EH (cell line): ENCODE data around the gene PHF21B.
"Not testable (repeated sequence)": the region's sequence is repeated elsewhere in the genome, so short reads cannot be mapped to it uniquely, and the experiment has no call there.

Source experiments
- DNase-seq: peaks from one replicate; pipeline ENCODE4 v3.0.0-alpha.2; 2015; ENCODE audit warnings: low read depth

PHF21B gene

DNA sequence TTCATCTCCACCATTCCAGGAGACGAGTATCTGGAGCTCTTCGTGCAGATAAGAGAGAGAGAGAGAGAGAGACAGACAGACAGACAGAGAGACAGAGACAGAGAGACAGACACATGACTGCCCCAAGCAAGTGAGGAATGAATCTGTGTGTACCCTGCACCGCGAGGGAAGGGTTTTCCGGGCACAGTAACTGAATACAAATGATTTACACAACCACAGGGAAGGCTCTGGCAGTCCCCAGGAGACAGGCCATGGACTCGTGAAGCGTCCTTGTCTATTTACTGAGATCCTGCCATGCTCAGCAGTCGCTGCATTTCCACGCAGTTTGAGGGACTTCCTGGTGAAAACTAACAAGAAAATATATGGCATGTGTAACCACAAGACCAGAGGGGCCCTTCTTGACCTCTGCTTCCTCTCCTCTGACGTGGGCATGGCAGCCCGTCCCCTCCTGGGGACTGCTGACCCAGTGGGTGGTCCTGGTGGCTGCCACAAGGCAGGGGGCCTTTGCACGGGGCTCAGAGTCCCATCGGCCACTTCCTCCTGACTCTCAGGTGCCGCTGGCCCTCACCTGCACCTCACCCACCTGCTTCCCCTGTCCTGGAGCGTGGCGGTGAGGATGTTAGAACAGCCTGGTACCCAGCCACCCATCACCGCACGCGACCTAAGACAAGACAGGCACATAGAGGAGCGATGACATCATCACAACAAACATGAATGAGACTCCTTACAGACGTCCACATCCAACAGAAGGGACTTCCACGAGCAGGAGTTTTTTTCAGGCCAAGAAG lies 75.9 kb downstream of the PHF21B start:
- DNase-seq, result no peak

DNA sequence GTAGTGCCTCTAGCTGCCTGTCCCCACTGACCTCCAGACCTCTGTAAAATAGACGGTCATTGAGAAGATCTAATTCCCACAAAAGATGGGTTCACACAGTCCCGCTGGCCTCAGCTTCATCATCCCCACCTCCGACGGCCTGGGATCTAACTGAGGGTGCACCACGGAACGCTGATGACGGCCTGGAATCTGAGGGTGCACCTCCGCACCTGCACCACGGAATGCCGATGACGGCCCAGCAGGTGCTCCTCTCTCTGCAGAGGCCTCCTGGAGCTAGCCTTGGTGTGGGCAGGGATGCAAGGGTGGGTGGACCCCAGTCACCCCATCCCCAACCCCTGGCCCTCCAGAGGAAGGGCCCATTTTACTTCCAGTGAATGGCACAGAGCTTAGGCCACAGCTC lies 77.3 kb downstream of the PHF21B start:
- DNase-seq, result no peak

DNA sequence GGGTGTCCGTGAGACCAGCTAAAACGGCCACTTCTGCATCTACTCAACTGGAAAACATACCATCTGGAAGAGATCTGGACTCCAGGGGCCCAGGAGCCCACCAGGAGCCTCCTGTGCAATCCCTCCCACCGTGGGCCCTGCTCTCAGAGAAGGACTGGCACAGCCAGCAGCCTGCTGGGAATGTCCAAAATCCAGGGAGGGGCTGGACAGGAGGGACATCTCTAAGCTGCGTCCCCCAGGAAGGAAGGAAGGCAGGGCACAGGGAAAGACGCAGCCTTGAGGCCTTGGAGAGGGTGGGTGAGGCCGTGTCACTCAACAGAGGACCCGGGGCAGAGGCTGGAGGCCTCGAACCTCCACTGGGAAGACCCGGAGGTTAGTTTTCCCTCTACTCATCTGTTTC lies 78.0 kb downstream of the PHF21B start:
- DNase-seq, result no peak

DNA sequence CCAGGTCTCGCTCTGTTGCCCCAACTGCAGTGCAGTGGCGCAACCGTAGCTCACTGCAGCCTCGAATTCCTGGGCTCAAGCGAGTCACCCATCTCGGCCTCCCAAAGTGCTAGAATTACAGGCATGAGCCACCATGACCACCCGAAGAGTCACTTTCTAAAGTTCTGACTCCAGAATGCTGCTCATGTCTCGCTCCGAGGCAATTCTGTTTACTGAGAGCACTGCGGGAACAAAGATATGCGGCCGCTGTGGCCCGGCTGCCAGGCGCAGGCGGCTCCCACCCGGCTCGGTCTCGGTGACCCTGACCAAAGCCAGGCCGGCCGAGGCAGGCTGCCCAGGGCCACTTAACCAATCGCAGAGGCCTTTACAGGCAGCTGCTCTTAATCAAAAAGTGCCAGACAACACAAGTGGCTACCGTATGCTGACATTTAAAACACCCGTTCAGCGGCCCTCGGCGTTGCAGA lies 78.7 kb downstream of the PHF21B start:
- peak; percentile 33 for DNase-seq

DNA sequence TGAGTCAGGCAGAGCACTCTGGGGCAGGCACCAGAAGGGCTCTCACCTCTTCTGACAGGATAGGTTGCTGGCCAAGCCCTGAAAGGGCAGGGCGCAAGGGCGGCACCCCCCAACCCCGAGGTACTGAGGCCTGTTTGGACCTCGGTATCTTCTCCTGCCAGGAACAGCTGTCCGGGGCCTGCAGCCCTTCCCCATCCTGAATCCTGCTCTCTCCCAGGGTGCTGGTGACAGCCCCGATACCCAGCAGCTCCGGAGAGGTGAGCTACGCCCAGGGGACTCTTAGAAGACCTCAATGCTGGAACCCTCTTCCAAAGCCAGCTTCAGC lies 79.1 kb downstream of the PHF21B start:
- DNase-seq, result no peak

DNA sequence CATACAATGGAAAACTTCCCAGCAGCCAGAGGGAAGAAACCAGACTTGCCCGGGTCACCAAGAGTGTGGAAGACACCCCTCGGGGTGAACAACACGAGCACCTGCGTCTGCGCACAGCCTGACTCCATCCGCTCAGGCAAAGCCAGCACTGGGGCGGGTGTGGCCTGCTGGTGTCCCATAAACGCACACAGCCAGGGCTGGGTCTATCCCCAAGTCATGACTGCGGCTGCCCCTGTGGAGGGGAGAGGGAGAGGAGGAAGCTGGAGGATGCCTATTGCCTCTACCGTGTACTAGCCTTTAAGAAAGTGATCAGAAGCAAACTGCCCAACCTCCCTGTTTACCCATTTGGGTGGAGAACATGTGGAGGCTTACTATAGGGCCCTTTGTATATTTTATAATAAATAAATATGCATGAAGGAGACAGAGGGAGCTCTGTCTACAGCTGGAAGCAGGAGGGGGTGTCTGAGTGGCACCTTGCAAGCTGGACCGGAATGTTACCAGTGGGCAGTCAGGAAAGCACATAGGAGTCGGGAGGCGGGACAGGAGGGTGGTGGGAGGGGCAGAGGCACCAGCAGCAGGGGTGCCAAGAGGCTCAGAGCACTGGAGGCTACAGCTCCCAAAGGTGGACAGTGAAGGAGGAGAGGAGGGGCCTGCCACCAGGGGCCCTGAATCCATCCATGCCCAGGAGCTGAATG lies 79.6 kb downstream of the PHF21B start:
- no peak for DNase-seq

DNA sequence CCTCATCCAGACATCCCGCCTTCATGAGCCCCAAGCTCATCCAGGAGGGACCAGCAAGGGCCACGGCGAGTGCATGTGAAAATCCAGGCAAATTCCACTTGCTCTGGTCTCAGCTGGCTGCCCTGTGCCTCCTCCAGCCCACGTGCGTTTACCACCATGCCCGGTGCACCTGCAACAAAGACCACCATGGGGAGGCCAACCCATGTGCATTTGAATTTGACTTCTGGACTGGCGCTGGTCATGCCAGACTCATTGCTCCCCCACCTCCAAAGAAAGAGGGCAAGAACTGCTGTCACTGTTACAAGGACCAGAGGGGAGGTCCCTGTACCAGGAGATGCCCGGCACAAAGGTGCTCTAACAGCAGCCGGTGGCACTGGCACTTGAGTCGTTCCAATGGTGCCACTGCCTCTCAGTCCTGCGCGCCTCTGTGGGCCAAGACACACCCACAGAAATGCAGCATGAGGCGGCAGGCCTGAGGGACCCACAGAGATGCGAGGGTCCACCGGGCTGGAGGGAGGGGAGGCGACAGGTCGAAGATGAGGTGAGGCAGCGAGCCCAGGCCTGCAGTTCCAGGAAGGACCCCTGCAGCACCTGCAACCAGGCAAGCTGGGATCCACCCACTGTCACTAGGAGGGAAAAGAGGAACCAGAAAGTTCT lies 80.3 kb downstream of the PHF21B start:
- DNase-seq, result no peak

DNA sequence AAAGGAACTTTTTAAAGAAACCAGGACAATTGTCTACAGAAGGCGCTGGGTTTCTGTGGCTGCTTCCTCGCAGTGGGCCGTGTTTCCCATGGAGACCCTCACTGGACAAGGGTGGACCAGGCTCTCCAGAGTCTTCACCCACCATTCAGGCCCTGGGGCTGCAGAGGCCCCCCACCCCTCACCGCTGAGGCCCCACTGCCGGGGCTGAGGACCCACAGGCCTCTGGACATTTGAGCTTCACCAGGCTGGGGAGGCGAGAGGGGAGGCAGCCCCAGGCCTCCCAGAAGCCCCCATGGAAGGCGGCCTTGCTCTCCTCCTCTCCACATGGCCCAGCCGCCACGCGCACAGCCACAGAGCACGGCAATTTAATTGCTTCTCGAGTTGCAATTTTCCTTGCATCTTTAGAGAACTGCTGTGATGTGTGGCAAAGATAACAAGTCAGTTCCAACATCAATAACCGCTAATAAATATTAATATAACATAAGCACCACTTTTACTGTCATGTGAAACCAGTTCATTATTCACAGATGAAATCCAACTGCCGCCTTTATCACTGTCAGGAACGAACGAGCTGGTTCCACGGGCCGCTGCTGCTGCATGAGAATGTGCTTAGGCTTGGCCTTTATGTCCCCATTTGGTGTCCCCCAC lies 81.0 kb downstream of the PHF21B start:
- DNase-seq, result no peak

DNA sequence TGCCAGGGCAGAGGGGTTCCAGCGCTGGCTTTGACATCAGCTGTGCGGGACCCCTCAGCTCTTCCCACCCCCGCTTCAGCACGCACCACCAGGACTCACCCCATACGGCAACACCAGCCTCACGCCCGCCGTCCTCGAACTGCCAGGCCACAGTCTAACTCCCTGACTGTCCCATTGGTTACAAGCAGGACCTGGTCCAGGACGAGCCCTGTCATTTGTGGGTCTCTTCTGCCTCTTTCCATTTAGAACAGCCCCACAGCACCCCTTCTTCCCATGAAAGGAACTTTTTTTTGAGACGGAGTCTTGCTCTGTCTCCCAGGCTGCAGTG lies 81.7 kb downstream of the PHF21B start:
- no peak for DNase-seq

DNA sequence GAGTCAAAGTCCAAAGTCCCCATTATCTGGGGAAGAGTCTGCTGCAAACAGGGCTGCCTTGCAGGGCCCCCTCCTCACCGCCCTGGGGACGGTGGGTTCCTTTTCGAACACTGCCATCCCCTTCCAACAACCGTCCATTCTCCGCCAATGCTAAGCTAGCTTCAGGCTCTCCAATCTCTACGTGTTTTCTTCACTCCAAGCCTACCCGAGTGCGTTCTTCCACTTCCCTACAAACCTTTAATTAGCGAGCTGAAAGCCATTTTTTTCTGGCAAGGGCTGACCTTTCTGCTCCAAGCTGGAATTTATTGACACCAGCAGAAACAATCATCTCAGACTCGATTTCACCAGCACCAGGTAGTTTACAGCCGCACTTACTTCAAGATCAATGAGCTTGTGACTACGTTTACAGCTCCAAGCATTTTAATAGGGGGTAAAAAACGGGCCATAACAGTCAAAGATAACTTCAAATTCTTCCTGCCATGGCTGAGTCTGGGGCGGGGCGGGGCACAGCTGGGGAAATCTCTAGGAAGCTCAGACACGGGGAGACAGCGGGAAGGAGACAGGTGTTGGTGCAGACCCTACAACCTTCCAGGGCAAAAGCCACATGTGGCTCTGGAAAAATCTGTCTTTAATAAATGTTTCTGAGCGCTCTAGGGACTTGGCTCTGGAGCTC lies 82.2 kb downstream of the PHF21B start:
- DNase-seq, result no peak

DNA sequence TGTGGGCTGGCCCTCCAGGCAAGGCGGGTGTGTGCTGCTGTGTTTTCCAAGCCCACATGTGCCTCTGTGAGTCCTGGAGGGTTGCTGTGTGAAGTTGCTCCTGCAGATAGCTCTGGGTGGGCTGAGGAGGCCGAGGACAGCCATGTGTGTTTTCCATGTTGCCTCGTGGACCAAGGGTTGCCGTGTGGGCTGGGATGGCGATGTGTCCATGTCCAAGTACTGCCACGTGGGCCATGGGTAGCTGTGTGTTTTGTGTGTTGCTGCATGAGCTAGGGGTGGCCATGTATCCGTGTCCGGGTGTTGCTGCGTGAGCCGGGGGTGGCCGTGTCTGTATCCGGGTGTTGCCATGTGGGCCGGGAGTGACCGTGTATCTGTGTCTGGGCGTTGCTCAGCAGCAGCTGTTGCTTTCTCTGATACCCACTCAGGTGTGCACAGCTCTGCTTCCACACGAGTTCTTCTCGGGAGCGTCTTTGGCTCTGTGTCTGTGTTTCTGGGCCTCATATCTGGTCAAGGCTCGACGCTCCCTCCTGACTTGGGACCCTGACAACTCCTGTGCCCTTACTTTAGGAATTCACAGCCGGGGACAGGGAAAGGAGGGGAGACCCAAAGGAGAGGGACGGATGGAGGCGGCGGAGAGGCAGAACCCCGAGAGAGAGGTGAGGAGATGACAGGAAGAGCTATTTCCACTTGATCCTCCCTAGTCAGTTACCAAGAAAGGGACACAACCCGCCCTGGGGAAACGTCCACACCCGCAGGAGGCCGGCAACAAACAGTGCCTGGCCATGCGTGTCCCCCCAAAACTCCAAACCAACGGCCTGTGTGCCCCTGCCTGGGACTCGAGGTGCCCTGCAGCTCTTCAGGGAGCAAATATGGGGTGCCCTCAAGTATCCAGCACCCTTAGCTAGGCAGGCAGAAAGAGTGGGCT lies 83.1 kb downstream of the PHF21B start:
- no peak for DNase-seq

DNA sequence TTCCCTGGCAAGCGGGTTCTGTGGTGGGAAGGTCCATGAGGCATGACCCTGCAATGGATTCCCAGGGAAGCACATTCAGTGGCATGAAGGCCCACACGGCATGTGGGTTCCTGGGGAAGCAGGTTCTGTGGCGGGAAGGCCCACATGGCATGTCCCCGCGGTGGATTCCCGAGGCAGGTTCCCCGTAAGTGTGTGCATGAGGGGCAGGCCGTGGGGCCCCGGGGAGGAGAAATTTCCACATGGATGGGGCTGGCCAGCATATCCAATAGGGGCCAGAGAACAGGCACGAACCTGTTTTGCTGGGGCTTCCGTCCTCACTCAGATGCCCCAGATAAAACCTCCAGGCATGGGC lies 83.7 kb downstream of the PHF21B start:
- DNase-seq, result no peak

DNA sequence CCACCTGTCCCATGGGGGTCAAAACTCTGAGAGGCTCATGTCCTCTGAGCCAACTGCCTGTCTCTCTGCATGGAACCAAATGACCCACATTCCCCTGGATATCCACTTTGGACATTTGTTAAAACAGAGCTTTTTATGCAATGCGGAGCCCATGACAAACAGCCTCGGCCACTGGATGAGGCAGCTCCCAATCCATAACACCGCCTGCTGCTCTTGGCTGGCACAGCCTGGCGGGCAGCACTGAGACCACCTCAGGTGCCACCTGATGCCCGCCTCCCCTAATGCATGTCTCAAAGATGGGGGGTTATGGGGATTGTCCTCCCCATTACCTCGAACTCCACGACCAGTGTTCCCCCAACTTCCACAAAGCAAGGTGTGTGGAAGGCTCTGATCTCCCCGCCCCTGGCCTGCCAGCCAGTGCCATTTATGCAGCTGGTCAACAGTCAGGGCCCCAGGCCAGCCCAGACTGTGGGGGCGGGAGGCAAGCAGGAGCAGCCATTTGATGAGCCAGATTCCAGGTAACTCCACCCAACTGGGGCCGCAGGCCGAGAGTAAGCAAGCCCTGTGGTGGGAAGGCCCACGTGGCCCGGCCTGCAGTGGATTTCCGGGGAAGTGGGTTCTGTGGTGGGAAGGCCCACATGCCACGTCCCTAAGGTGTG lies 84.2 kb downstream of the PHF21B start:
- DNase-seq, result no peak

DNA sequence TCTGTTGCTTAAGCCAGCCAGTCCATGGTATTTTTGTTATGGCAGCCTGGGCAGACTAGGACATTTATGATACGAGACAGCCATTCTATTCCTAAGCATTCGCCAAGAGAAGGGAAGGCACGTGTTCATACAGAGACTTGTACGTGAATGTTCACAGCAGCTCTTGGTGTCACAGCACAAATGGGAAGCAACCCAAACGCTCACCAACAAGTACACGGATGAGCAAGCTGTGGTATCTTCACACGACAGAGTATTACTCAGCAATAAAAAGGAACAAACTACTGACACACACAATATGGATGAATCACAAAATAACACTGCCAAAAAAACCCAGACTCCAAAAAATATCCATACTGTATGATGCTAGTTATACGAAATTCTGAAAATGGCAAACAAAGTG lies 85.1 kb downstream of the PHF21B start:
- no peak for DNase-seq

DNA sequence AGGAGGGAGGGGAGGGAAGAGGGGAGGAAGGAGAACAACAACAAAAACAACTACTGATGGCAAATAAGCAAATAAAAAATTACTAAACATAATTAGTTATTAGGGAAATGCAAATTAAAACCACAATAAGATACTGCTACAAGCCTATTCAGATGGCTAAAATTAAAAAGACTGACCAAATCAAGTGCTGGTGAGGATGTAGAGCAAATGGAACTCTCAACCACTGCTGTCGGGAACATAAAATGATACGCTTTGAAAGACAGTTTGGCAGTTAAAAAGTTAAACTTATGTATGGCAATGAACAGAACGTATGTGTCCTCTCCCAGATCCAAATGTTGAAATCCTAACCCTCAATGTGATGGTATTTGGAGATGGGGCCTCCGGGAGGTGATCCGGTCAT lies 85.7 kb downstream of the PHF21B start:
- DNase-seq, result no peak

DNA sequence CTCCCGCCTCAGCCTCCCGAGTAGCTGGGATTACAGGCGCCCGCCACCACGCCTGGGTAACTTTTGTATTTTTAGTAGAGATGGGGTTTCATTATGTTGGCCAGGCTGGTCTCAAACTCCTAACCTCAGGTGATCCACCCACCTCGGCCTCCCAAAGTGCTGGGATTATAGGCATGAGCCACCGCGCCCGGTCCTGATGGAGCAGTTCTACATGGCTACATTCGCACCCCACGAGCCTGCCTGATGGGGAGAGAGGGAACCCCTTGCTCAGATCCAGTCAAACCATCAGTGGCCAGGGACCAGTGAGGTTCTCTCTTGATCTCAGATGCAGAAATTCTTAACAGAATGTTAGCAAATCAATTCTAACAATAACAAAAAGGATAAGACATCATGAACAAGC lies 88.0 kb downstream of the PHF21B start:
- not testable (repeated sequence) for DNase-seq

DNA sequence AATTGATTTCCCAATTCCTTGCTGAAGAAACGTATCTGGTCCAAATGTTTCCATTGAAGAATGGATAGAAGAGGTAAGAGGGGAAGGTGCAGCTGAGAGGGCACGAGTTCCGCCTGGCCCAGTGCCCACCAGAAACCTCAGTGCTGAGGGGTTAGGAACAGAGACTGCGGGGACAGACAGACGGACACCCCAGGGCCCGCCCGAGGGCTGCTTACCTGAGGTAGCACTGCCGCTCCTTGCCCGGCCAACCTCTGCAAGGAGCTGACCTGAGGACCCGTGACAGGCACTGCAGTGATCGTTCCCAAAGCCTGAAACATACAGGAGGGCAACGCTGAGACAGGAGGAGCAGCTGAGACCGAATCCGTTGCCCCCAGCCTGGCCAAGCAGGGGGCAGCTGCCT lies 89.6 kb downstream of the PHF21B start:
- no peak for DNase-seq

DNA sequence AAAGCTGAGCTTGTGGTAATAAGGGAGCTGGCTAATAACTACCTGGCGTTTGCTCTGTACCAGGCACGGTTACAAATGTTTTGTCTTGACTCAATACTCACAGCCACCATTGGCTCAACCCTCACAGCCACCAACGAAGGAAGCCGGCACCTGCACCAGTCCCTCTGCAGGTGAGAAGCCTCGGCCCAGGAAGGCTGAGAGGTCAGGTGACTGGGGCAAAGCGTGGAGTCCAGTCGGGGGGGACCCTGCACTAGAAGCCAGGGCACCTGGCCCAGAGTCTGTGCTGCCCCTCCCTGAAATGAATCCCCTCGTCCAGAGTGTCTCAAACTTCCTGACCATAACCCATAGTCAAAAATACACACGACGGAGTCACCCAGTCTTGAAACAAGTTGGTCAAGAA lies 90.1 kb downstream of the PHF21B start:
- DNase-seq, result no peak

DNA sequence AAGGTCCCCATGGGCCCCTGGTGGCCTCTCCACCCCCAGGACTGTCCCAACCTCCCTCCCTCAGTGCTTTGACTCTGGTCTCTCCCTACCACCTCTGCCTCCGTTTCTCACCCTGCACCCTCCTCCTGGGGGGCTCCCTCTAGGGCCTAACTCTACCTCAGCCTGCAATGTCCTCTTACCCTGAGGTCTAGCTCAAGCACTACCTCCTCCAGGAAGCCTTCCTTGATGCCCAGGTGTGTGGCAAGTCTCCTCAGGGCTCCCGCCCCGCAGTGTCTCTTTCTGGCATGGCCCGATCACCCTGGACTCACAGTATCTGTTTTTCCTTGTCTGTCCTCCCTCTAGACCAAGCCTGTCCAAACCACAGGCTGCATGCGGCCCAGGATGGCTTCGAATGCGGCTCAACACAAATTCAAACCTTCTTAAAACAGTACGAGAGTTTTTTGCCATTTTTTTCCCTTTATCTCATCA lies 90.8 kb downstream of the PHF21B start:
- DNase-seq, result no peak

DNA sequence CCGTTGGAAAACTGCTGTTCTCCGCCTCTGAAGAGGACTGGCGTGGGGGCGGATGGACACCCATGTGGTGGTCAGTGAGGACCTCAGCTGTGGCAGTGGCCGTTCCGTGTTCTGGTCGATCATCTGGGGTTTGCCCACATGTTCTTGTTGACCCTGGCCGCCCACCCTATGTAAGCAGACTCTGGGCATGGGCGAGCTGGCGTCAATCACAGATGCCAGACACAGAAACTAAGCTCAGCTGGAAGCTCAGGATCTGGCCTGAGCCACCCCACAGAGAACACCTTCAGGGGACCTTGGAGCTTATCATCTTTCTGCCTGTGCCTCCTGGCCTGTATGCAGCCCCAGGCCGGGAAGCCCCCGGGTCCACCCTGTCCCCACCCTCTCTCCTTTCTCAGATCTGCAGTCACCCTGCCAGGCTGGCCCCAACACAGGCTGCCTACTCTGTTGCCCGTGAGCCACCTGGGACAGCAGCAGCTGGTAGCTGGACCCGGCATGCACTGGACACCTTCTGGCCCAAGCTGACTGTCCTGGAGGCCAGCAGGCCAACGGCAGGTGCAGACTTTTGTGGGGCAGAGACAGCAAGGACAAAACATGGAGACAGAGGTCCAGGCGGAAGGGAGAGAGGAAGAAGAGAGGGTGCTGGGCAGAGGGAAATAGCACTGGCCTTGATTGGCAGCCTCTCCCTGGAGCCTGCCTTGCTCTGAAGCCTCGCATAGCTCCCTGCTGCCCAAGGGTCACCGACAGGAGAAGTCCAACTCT lies 91.5 kb downstream of the PHF21B start:
- DNase-seq, result no peak
